ENCODE measurements around the gene LRBA. TPM values are rescaled to one million over a fixed set of nuclear protein-coding genes. Genes with fewer than 3 reads are reported as not detected.

Gene LRBA
- polyA plus RNA-seq, 2 of the 4 experiments (the other 2 are of a cell fraction) = 10.7 to 25.1 TPM

DNA sequence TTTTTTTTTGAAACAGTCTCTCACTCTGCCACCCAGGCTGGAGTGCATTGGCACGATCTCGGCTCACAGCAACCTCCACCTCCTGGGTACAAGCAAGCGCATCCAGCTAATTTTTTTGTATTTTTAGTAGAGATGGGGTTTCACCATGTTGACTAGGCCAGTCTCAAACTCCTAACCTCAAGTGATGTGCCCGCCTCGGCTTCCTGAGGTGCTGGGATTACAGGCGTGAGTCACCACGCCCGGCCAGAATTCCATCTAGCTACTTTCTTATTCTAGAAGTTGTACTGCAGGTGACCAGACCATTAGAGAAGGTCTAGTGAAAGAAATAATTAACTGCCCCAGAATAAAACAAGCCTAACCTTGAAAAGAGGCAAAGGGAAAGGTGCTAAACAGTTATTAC lies 2.3 kb downstream of the LRBA start:
- peaks cover 16% of the 10 kb centered on the region; the same call in 2 of the 3 replicates for H3K4me1 ChIP-seq
- H3K4me3 ChIP-seq = no peak overlapping the region
- POLR2A ChIA-PET = no interaction called here
- peak overlapping the region; percentile 94 for H3K4me2 ChIP-seq
- FAIRE-seq (no peak), ATAC-seq (no peak), DNase-seq (ENCODE audit: low read depth in 1 of 2, low spot score in 1 of 2) (no peak)
- 60% methylated on average over 8 of the region's 8 CpGs for WGBS (ENCODE audit: missing lambda C conversion rate)
- no peaks in the 10 kb centered on the region for H3K9me3 ChIP-seq
- no peak overlapping the region for H3K27ac ChIP-seq
- no peak for TF ChIP-seq HOXB13 (CRISPR knock-in tag; IDR thresholded peaks at IDR 0.05; ENCODE audit: low read depth)
- TF ChIP-seq RNF2 (IDR thresholded peaks at IDR 0.05; ENCODE audit: borderline replicate concordance, low read depth) = no peak
- TF ChIP-seq POLR2AphosphoS2 (conservative IDR thresholded peaks at IDR 0.05; ENCODE audit: low read length) = no peak
- TF ChIP-seq SREBF2 (IDR thresholded peaks at IDR 0.05) = no peak
- no peak for TF ChIP-seq FOSL2 (IDR thresholded peaks at IDR 0.05)
- no peak for TF ChIP-seq FOSL2 (CRISPR knock-in tag; IDR thresholded peaks at IDR 0.05)
- TF ChIP-seq, protein P1, sequence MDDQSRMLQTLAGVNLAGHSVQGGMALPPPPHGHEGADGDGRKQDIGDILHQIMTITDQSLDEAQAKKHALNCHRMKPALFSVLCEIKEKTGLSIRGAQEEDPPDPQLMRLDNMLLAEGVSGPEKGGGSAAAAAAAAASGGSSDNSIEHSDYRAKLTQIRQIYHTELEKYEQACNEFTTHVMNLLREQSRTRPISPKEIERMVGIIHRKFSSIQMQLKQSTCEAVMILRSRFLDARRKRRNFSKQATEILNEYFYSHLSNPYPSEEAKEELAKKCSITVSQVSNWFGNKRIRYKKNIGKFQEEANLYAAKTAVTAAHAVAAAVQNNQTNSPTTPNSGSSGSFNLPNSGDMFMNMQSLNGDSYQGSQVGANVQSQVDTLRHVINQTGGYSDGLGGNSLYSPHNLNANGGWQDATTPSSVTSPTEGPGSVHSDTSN (IDR thresholded peaks at IDR 0.05) = no peak
- TF ChIP-seq, protein P2, sequence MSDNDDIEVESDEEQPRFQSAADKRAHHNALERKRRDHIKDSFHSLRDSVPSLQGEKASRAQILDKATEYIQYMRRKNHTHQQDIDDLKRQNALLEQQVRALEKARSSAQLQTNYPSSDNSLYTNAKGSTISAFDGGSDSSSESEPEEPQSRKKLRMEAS (IDR thresholded peaks at IDR 0.05) = no peak
- no peak for TF ChIP-seq HOXB5 (CRISPR knock-in tag; IDR thresholded peaks at IDR 0.05)
- TF ChIP-seq, protein P3, sequence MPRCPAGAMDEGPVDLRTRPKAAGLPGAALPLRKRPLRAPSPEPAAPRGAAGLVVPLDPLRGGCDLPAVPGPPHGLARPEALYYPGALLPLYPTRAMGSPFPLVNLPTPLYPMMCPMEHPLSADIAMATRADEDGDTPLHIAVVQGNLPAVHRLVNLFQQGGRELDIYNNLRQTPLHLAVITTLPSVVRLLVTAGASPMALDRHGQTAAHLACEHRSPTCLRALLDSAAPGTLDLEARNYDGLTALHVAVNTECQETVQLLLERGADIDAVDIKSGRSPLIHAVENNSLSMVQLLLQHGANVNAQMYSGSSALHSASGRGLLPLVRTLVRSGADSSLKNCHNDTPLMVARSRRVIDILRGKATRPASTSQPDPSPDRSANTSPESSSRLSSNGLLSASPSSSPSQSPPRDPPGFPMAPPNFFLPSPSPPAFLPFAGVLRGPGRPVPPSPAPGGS (IDR thresholded peaks at IDR 0.05) = no peak
- no peak for TF ChIP-seq CHD2 (IDR thresholded peaks at IDR 0.05; ENCODE audit: low read length, partially characterized antibody)
- TF ChIP-seq RFX5 (IDR thresholded peaks at IDR 0.05) = no peak
- TF ChIP-seq PHF8 (IDR thresholded peaks at IDR 0.05; ENCODE audit: borderline replicate concordance, low read depth) = no peak
- TF ChIP-seq POLR2A (IDR thresholded peaks at IDR 0.05; ENCODE audit: low read length) = no peak
- no peak for TF ChIP-seq CBX8 (IDR thresholded peaks at IDR 0.05)
- TF ChIP-seq KDM1A (IDR thresholded peaks at IDR 0.05; ENCODE audit: low read depth) = no peak
- TF ChIP-seq, protein P4, sequence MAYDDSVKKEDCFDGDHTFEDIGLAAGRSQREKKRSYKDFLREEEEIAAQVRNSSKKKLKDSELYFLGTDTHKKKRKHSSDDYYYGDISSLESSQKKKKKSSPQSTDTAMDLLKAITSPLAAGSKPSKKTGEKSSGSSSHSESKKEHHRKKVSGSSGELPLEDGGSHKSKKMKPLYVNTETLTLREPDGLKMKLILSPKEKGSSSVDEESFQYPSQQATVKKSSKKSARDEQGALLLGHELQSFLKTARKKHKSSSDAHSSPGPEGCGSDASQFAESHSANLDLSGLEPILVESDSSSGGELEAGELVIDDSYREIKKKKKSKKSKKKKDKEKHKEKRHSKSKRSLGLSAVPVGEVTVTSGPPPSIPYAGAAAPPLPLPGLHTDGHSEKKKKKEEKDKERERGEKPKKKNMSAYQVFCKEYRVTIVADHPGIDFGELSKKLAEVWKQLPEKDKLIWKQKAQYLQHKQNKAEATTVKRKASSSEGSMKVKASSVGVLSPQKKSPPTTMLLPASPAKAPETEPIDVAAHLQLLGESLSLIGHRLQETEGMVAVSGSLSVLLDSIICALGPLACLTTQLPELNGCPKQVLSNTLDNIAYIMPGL (CRISPR knock-in tag; IDR thresholded peaks at IDR 0.05; ENCODE audit: borderline replicate concordance) = no peak
- TF ChIP-seq RAD21 (conservative IDR thresholded peaks at IDR 0.05 in 1 of 2, IDR thresholded peaks at IDR 0.05 in 1 of 2) = no peak
- no peak for TF ChIP-seq KDM5A (IDR thresholded peaks at IDR 0.05)
- TF ChIP-seq CEBPB (IDR thresholded peaks at IDR 0.05) = no peak
- TF ChIP-seq ZSCAN20 (CRISPR knock-in tag; IDR thresholded peaks at IDR 0.05) = no peak
- CTCF ChIA-PET = no interaction called here

DNA sequence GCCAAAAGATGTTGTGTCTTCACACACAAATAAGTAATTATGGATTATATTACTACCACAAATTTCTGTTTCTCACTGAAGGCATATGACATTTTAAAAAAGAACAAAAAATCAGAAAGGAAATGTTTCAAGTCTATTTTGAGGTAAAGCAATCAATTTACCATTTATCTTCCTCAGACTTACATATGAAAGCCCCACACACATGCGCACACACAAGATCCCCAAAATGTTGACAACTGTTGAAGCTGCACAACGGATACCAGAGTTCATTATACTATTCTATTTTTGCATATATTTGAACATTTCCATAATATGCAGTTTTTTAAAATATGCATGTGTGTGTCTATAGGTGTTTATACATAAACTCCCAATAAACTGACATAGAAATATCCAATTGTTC lies 2.7 kb downstream of the LRBA start:
- ATAC-seq (no peak), DNase-seq (ENCODE audit: low read depth in 1 of 2, low spot score in 1 of 2) (no peak), FAIRE-seq (no peak)
- Histone ChIP-seq H3K27ac (no peak overlapping the region), H3K9me3 (no peaks in the 10 kb centered on the region), H3K4me2 (peak overlapping the region; percentile 94), H3K4me3 (no peak overlapping the region), H3K4me1 (peaks cover 16% of the 10 kb centered on the region; the same call in 2 of the 3 replicates)
- no peak for TF ChIP-seq CEBPB (IDR thresholded peaks at IDR 0.05)
- TF ChIP-seq, protein P5, sequence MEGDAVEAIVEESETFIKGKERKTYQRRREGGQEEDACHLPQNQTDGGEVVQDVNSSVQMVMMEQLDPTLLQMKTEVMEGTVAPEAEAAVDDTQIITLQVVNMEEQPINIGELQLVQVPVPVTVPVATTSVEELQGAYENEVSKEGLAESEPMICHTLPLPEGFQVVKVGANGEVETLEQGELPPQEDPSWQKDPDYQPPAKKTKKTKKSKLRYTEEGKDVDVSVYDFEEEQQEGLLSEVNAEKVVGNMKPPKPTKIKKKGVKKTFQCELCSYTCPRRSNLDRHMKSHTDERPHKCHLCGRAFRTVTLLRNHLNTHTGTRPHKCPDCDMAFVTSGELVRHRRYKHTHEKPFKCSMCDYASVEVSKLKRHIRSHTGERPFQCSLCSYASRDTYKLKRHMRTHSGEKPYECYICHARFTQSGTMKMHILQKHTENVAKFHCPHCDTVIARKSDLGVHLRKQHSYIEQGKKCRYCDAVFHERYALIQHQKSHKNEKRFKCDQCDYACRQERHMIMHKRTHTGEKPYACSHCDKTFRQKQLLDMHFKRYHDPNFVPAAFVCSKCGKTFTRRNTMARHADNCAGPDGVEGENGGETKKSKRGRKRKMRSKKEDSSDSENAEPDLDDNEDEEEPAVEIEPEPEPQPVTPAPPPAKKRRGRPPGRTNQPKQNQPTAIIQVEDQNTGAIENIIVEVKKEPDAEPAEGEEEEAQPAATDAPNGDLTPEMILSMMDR (IDR thresholded peaks at IDR 0.05) = no peak
- no peak for TF ChIP-seq TFCP2L1 (CRISPR knock-in tag; IDR thresholded peaks at IDR 0.05)
- TF ChIP-seq RFX5 (IDR thresholded peaks at IDR 0.05) = no peak
- TF ChIP-seq HEYL (CRISPR knock-in tag; IDR thresholded peaks at IDR 0.05) = no peak
- no peak for TF ChIP-seq CHD2 (IDR thresholded peaks at IDR 0.05; ENCODE audit: low read length, partially characterized antibody)
- TF ChIP-seq NPAS2 (CRISPR knock-in tag; IDR thresholded peaks at IDR 0.05; ENCODE audit: borderline replicate concordance) = no peak
- TF ChIP-seq, protein P1 (IDR thresholded peaks at IDR 0.05) = no peak
- no peak for TF ChIP-seq EHMT2 (IDR thresholded peaks at IDR 0.05; ENCODE audit: low read depth)
- no peak for TF ChIP-seq PHF8 (IDR thresholded peaks at IDR 0.05; ENCODE audit: borderline replicate concordance, low read depth)
- TF ChIP-seq KDM5A (IDR thresholded peaks at IDR 0.05) = no peak
- TF ChIP-seq RNF2 (IDR thresholded peaks at IDR 0.05; ENCODE audit: borderline replicate concordance, low read depth) = no peak
- TF ChIP-seq, protein P2 (IDR thresholded peaks at IDR 0.05) = no peak
- ChIA-PET POLR2A (no interaction called here), CTCF (no interaction called here)
- WGBS (ENCODE audit: missing lambda C conversion rate) = 90% methylated on average over 2 of the region's 2 CpGs

Data from A549 (cell line).